Endothelial cell of umbilical vein (primary cell): ENCODE measurements around the gene SCAPER.
"Not testable (repeated sequence)": the region's sequence is repeated elsewhere in the genome, so short reads cannot be mapped to it uniquely, and the experiment has no call there.

Source experiments
- CTCF ChIP-seq, 2 donors: IDR thresholded peaks; 1 replicate in 1 of 2; 2 replicates in 1 of 2; pipeline ENCODE4 v1.5.1; 2011; ENCODE audit warnings: low read length in 2 of 2, mild to moderate bottlenecking in 2 of 2, moderate library complexity in 2 of 2, control low read depth in 1 of 2, inconsistent platforms in 1 of 2, low read depth in 1 of 2; ENCODE audit not compliant: insufficient read depth in 1 of 2; ENCODE audit errors: extremely low read depth in 1 of 2
- EZH2 ChIP-seq: IDR thresholded peaks from 2 replicates; pipeline ENCODE4 v1.6.1; 2012; ENCODE audit warnings: borderline replicate concordance, low read depth, mild to moderate bottlenecking, moderate library complexity, low read length, inconsistent platforms; ENCODE audit not compliant: severe bottlenecking
- GATA2 ChIP-seq: IDR thresholded peaks from 2 replicates; pipeline ENCODE4 v1.7.0; 2011; ENCODE audit warnings: low read depth, mild to moderate bottlenecking, moderate library complexity, mixed read lengths, low read length; ENCODE audit not compliant: insufficient read length, insufficient read depth
- MAX ChIP-seq: IDR thresholded peaks from 2 replicates; pipeline ENCODE4 v1.6.1; 2011; ENCODE audit not compliant: insufficient read depth, insufficient read length
- MYC ChIP-seq: IDR thresholded peaks from one replicate; pipeline ENCODE4 v1.6.1; 2011; ENCODE audit warnings: mild to moderate bottlenecking, low read depth, low read length
- POLR2A ChIP-seq: IDR thresholded peaks from 2 replicates; pipeline ENCODE4 v1.6.1; 2012; ENCODE audit warnings: low read depth, mild to moderate bottlenecking, control low read depth, low read length
- POLR2AphosphoS5 ChIP-seq: IDR thresholded peaks from 2 replicates; pipeline ENCODE4 v1.6.1; 2012; ENCODE audit warnings: low read depth, mild to moderate bottlenecking, control low read depth, low read length, moderate library complexity; ENCODE audit not compliant: insufficient read depth

- not testable (repeated sequence) for TF ChIP-seq CTCF (IDR thresholded peaks at IDR 0.05; ENCODE audit: extremely low read depth in 1 of 2, insufficient read depth in 1 of 2, low read depth in 1 of 2, low read length in 2 of 2); POLR2A; GATA2; MAX; POLR2AphosphoS5; EZH2; MYC
These were observed 5.2 kb downstream of the SCAPER start for GRCh38 chr15:76899931-76900310.
